Embryonic facial prominence (tissue), 1 donor: ENCODE results near the gene TM9SF4.
A peak's percentile ranks its signal among the peaks of the same experiment; 100 is the strongest.

Source experiments
- DNase-seq: peaks from one replicate; pipeline ENCODE4 v3.0.0-alpha.2; 2016; ENCODE audit errors: extremely low spot score

The TM9SF4 gene

GRCh38 chr20:32206760-32207625, 97.5 kb downstream of the TM9SF4 start:
- DNase-seq: no peak

- DNase-seq: peak; percentile 68
Observed at GRCh38 chr20:32207626-32208498, 98.3 kb downstream of the TM9SF4 start, which contains the start of the genes PLAGL2 and POFUT1. TSS of gene PLAGL2 (minus strand) at chr20:32207743. CDS start at chr20:32202178, 5,565 bp downstream. TSS of gene POFUT1 (plus strand) at chr20:32207880. CDS start at chr20:32207942, 62 bp downstream.

- no peak for DNase-seq
Observed at GRCh38 chr20:32208499-32209154, 99.1 kb downstream of the TM9SF4 start.

DNA sequence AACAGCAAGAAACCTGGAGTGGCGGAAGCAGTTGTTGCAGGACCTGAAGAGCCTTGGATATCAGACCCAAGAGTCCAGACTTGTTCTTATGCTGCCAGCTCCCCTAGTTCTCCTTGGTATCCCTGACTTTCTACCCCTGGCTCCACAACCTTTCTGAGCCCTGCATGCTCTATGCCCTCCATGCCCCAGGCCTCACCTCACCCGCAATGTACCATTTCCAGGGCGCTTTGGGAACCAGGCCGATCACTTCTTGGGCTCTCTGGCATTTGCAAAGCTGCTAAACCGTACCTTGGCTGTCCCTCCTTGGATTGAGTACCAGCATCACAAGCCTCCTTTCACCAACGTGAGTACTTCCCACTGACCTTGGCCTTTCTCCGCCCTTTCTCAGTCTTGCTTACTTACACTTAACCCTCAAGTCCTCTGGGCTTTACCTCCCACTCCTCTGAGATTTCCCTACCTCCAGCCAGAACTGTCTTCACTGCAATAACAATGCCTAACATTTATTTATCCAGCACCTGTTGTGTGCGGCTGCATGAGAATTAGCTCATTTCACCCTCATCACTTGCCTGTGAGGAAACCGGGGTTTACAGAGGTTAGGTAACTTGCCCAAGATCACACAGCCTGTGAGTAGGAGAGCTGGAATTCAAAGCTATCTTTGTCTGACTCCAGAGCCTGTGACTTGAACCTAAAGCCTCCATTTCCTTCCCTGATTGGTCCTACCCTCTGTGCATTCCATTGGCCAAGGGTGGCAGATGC, 100.5 kb downstream of the TM9SF4 start:
- no peak for DNase-seq

DNA sequence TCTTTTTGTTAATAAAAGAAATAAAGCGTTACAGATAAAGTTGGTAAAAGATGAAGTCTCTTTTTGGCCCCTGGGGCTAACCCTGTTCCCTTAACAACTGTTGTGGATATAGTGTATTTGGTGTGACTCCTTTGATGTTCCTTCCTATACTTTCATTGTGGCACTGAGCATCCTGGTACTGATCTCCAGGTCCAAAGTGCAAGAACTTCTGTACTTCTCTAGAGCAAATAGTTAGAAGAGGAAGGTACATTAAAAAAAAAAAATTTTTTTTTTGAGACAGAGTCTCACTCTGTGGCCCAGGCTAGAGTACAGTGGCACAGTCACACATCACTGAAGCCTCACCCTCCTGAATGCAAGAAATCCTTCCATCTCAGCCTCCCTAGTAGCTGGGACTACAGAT, 104.4 kb downstream of the TM9SF4 start:
- no peak for DNase-seq

- no peak for DNase-seq
Observed at GRCh38 chr20:32215147-32215546, 105.6 kb downstream of the TM9SF4 start.

GRCh38 chr20:32215729-32216128, 106.2 kb downstream of the TM9SF4 start:
- no peak for DNase-seq

GRCh38 chr20:32216179-32217142, 106.9 kb downstream of the TM9SF4 start:
- no peak for DNase-seq
